Keratinocyte (primary cell): ENCODE results near the gene ANKHD1.

Source experiments
- EZH2 ChIP-seq: IDR thresholded peaks from one replicate; pipeline ENCODE4 v1.6.1; 2012; ENCODE audit warnings: inconsistent platforms, mild to moderate bottlenecking, low read length, moderate library complexity
- TF ChIP-seq, protein P1 (sequence below), 3 experiments: IDR thresholded peaks in 1 of 3; conservative IDR thresholded peaks in 1 of 3; optimal IDR thresholded peaks in 1 of 3; 2 replicates in 2 of 3; 3 replicates in 1 of 3; pipeline versions ENCODE3 to v1.5.1; 2011; ENCODE audit warnings: low read length in 3 of 3, mild to moderate bottlenecking in 3 of 3, moderate library complexity in 2 of 3, control low read depth in 1 of 3, inconsistent platforms in 1 of 3; ENCODE audit not compliant: insufficient read depth in 2 of 3; ENCODE audit errors: extremely low read depth in 1 of 3

DNA sequence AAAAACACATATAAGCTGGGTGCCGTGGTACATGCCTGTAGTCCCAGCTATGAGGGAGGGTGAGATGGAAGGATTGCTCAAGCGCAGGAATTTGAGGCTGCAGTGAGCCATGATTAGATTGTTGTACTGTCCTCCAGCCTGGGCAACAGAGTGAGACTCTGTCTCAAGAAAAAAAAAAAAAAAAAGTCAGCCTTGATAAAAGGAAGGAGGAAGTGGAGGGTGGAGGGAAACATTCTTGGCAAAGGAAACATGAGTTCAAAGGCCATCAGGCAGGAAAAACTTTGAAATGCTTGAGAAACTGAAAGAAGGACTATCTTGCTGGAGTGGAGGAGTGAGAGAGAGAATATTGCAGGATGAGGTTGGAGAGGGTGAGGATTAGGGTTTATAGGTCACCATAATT lies 18.3 kb upstream of the ANKHD1 start:
- TF ChIP-seq, protein P1, sequence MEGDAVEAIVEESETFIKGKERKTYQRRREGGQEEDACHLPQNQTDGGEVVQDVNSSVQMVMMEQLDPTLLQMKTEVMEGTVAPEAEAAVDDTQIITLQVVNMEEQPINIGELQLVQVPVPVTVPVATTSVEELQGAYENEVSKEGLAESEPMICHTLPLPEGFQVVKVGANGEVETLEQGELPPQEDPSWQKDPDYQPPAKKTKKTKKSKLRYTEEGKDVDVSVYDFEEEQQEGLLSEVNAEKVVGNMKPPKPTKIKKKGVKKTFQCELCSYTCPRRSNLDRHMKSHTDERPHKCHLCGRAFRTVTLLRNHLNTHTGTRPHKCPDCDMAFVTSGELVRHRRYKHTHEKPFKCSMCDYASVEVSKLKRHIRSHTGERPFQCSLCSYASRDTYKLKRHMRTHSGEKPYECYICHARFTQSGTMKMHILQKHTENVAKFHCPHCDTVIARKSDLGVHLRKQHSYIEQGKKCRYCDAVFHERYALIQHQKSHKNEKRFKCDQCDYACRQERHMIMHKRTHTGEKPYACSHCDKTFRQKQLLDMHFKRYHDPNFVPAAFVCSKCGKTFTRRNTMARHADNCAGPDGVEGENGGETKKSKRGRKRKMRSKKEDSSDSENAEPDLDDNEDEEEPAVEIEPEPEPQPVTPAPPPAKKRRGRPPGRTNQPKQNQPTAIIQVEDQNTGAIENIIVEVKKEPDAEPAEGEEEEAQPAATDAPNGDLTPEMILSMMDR (optimal IDR thresholded peaks at IDR 0.05 in 1 of 3, IDR thresholded peaks at IDR 0.05 in 1 of 3, conservative IDR thresholded peaks at IDR 0.05 in 1 of 3; ENCODE audit: extremely low read depth in 1 of 3, insufficient read depth in 2 of 3, low read length in 3 of 3) = no peak
- no peak for TF ChIP-seq EZH2
